GM12878 (cell line): ENCODE results near the gene STK35. TPM values are rescaled to one million over a fixed set of nuclear protein-coding genes. Genes with fewer than 3 reads are reported as not detected.

Source experiments
- ATAC-seq: fragments of 200-7000 bp; cut with Tn5 transposase; 3 replicates; pipeline ENCODE4 v1.9.1; 2020; ENCODE audit warnings: mild to moderate bottlenecking, moderate library complexity
- BruUV-seq: library from RNA; stranded (reverse); fragments of 400-500 nt; replicated peaks from 2 replicates; lab custom pipeline; 2021; lab: Mats Ljungman, UMichigan
- CTCF ChIA-PET: fragments of 300-600 bp; sonication (Branson Sonifier 250); formaldehyde crosslinking; extraction: SDS; loops from one replicate; lab custom pipeline; 2021; ENCODE audit warnings: inconsistent platforms; lab: Yijun Ruan, JAX
- POLR2A ChIA-PET: fragments of 350-600 bp; formaldehyde crosslinking; extraction: SDS; loops from one replicate; lab custom pipeline; 2021; ENCODE audit warnings: inconsistent platforms; lab: Charles Lee
- RAD21 ChIA-PET: fragments of 300-600 bp; sonication (Branson Sonifier 250); formaldehyde crosslinking; loops from one replicate; lab custom pipeline; 2023; ENCODE audit warnings: antibody characterized with exemption; ENCODE audit not compliant: unreplicated experiment; lab: Charles Lee
- SMC1A ChIA-PET: fragments of 300-600 bp; sonication (Branson Sonifier 250); formaldehyde crosslinking; loops from one replicate; lab custom pipeline; 2023; ENCODE audit not compliant: unreplicated experiment, uncharacterized antibody; lab: Charles Lee
- DNase-seq: peaks from one replicate; pipeline ENCODE4 v3.0.0-alpha.2; 2011; ENCODE audit warnings: low read depth, low spot score
- FAIRE-seq: peaks from 3 replicates; lab custom pipeline; 2011; peaks lifted over from hg19 to GRCh38; lab: Jason Lieb, UNC
- H2AFZ ChIP-seq: 2 replicates; pipeline ENCODE4 v1.6.0; 2011; ENCODE audit warnings: low read depth, low read length, control low read depth; ENCODE audit not compliant: control insufficient read depth
- H3K27ac ChIP-seq: 2 replicates; pipeline ENCODE4 v1.5.1; 2011; ENCODE audit warnings: control low read depth; ENCODE audit not compliant: control insufficient read depth, insufficient read depth
- H3K27me3 ChIP-seq, 2 experiments: replicated peaks in 1 of 2; 2 replicates each; pipeline versions ENCODE4 v1.6.0 to v1.6.1; 2011; ENCODE audit warnings: low read length in 1 of 2; ENCODE audit not compliant: control insufficient read depth in 2 of 2, insufficient read depth in 2 of 2
- H3K36me3 ChIP-seq, 2 experiments: 2 replicates each; pipeline ENCODE4 v1.5.1; 2011; ENCODE audit warnings: low read length in 1 of 2; ENCODE audit not compliant: control insufficient read depth in 2 of 2, insufficient read depth in 2 of 2
- H3K4me1 ChIP-seq: 2 replicates; pipeline ENCODE4 v1.6.1; 2011; ENCODE audit warnings: mild to moderate bottlenecking, low read length, moderate library complexity, mixed read lengths; ENCODE audit not compliant: control insufficient read depth, insufficient read depth
- H3K4me2 ChIP-seq: 2 replicates; pipeline ENCODE4 v1.6.0; 2011; ENCODE audit warnings: control low read depth; ENCODE audit not compliant: control insufficient read depth, insufficient read depth
- H3K4me3 ChIP-seq: fragments of 200-600 bp; sonication (generic); 2 replicates; pipeline ENCODE4 v1.5.1; 2016
- H3K79me2 ChIP-seq: 2 replicates; pipeline ENCODE4 v1.6.0; 2011; ENCODE audit warnings: low read length; ENCODE audit not compliant: control insufficient read depth, insufficient read depth
- H3K9ac ChIP-seq: 2 replicates; pipeline ENCODE4 v1.8.0; 2011; ENCODE audit warnings: low read length, control low read depth, mixed read lengths; ENCODE audit not compliant: control insufficient read depth, insufficient read depth
- H3K9me3 ChIP-seq: replicated peaks from 3 replicates; pipeline ENCODE4 v1.5.1; 2011; ENCODE audit warnings: mild to moderate bottlenecking, low read length; ENCODE audit not compliant: control insufficient read depth, insufficient read depth
- H4K20me1 ChIP-seq: 2 replicates; pipeline ENCODE4 v1.6.0; 2011; ENCODE audit not compliant: control insufficient read depth, insufficient read depth
- BCLAF1 ChIP-seq: fragments of 450-650 bp; IDR thresholded peaks from 2 replicates; pipeline ENCODE4 v1.6.1; 2017; ENCODE audit warnings: antibody characterized with exemption, mild to moderate bottlenecking, moderate library complexity
- DPF2 ChIP-seq: fragments of 450-650 bp; IDR thresholded peaks from 2 replicates; pipeline ENCODE4 v1.6.1; 2017; ENCODE audit warnings: mild to moderate bottlenecking
- EZH2 ChIP-seq: IDR thresholded peaks from 2 replicates; pipeline ENCODE4 v1.6.1; 2012; ENCODE audit warnings: low read depth, mild to moderate bottlenecking, control low read depth, inconsistent platforms, low read length, borderline replicate concordance; ENCODE audit not compliant: control insufficient read depth
- FOXM1 ChIP-seq: IDR thresholded peaks from 2 replicates; pipeline ENCODE4 v1.6.1; 2012; ENCODE audit warnings: low read depth, mild to moderate bottlenecking, inconsistent platforms, low read length, moderate library complexity
- IRF4 ChIP-seq: IDR thresholded peaks from 2 replicates; pipeline ENCODE4 v1.6.1; 2011; ENCODE audit warnings: low read depth, low read length
- JUNB ChIP-seq: IDR thresholded peaks from 2 replicates; pipeline ENCODE4 v1.6.1; 2016; ENCODE audit warnings: antibody characterized with exemption, mild to moderate bottlenecking
- MAX ChIP-seq: IDR thresholded peaks from 2 replicates; pipeline ENCODE4 v1.6.1; 2012; ENCODE audit warnings: low read depth, low read length, improper control_type of control experiment
- MTA2 ChIP-seq: fragments of 450-650 bp; IDR thresholded peaks from 2 replicates; pipeline ENCODE4 v1.6.1; 2016; ENCODE audit warnings: low read depth, mild to moderate bottlenecking, moderate library complexity
- NFXL1 ChIP-seq: fragments of 450-650 bp; IDR thresholded peaks from 2 replicates; pipeline ENCODE4 v1.6.1; 2017; ENCODE audit warnings: antibody characterized with exemption, mild to moderate bottlenecking, borderline replicate concordance
- YBX1 ChIP-seq: fragments of 450-650 bp; IDR thresholded peaks from 2 replicates; pipeline ENCODE4 v1.6.1; 2016; ENCODE audit warnings: antibody characterized with exemption
- ZNF274 ChIP-seq: IDR thresholded peaks from one replicate; pipeline ENCODE4 v1.8.0; 2011; ENCODE audit not compliant: insufficient read length, insufficient read depth
- WGBS: methylation state at CpG from one replicate; pipeline ENCODE4 v1.1.6; 2016; ENCODE audit warnings: low lambda C conversion rate; ENCODE audit not compliant: insufficient replicate concordance, insufficient coverage; ENCODE audit errors: missing lambda C conversion rate; 5-methylcytosine and 5-hydroxymethylcytosine counted together
- in situ Hi-C: fragments of 300-500 bp; cut with MboI; formaldehyde crosslinking; loops from 9 replicates; pipeline ENCODE4 v1.14.3; 2018; ENCODE audit warnings: mixed read lengths
- intact Hi-C: fragments of 100-400 bp; cut with micrococcal nuclease; formaldehyde crosslinking; loops from one replicate; pipeline ENCODE4 v1.14.2; 2022; ENCODE audit not compliant: unreplicated experiment
- polyA plus RNA-seq, 11 experiments: library from polyadenylated mRNA; depleted of rRNA in 4 of 11; unstranded in 6 of 11; stranded (reverse) in 5 of 11; fragments of >200 nt; fragmentation: Nextera tagmentation in 4 of 11; fragmentation: Illumina TruSeq in 1 of 11; extraction: Ambion mirVana in 4 of 11; extraction: Trizol in 1 of 11; gene quantifications; 1 replicate in 1 of 11; 2 replicates in 10 of 11; pipeline versions ENCODE4 v1.2.1 to v1.2.3, GENCODE V29; 2011 to 2016; ENCODE audit warnings: inconsistent platforms in 2 of 11, missing spikeins in 2 of 11, low read depth in 1 of 11
- total RNA-seq, 4 experiments: library from RNA; depleted of rRNA in 3 of 4; stranded (reverse); fragments of >200 nt in 3 of 4; fragmentation: Illumina TruSeq in 1 of 4; extraction: Trizol in 1 of 4; gene quantifications; 2 replicates each; pipeline versions ENCODE4 v1.2.1 to v1.2.3, GENCODE V29; 2013 to 2021
- TF ChIP-seq, protein P1 (sequence below): IDR thresholded peaks from 2 replicates; pipeline ENCODE4 v1.6.1; 2011; ENCODE audit warnings: mild to moderate bottlenecking, low read depth, low read length, moderate library complexity; ENCODE audit not compliant: insufficient replicate concordance

Gene STK35
- total and polyA plus RNA-seq, 10 of the 15 experiments (the other 5 are each of a cell fraction or from before 2014, with no cell fraction given), result 2.9 to 19.4 (median 9.6) TPM

DNA sequence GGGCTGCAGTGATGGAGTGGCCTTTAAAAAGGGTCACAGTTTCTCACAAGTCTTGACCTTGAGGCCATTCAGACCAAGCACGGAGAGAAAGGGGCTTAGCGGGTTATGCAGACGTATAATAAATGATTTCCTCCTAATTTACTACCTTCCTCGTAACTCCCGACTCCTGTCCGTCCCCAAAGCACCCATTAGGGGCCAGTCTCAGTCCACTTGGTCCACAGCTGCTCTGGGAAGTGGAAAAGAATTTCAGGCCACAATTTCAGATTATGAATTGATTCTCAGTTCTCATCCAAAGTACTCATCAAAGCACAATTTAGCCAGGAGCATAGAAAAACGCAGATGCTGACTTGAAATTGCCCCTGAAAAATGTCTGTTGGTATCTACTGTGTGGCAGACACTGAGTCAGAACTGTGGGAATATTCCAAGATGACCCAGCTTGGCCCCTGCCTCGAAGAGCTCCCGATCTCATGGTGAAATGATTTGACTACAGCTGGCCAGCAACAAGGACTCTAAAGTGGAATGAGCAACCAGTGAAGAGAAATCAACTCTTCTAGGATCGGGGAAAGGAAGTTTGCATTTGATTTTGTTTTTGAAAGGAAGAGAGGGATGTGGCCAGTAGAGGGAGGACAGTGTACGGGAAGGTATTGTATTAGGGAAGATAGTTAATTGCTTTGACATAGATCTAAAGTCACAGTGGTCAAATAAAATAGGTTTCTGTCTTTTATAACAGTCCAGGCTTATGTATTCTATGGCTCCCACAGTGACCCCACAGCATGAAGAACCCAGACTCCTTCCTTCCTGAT, 15.2 kb upstream of the STK35 start (continued):
- TF ChIP-seq ZNF274, result no peak

GRCh38 chr20:2086980-2087377, 14.6 kb upstream of the STK35 start:
- ChIA-PET POLR2A (no interaction called here), CTCF (no interaction called here), RAD21 (no interaction called here), SMC1A (no interaction called here)
- no TSS peak for BruUV-seq
- no peak for TF ChIP-seq MTA2
- TF ChIP-seq MAX, result no peak
- TF ChIP-seq NFXL1, result no peak
- H2AFZ ChIP-seq, result no peak overlapping the region
- no peak overlapping the region for H3K27ac ChIP-seq
- 33% methylated on average over 2 of the region's 2 CpGs for WGBS
- H3K4me3 ChIP-seq, result no peak overlapping the region
- DNase-seq (no peak), ATAC-seq (no peak), FAIRE-seq (no peak)
- H3K9me3 ChIP-seq, result no peaks in the 10 kb centered on the region
- no peaks in the 10 kb centered on the region for H3K79me2 ChIP-seq
- no peak overlapping the region for H3K9ac ChIP-seq
- in situ Hi-C loops (no loop called here), intact Hi-C loops (no loop called here)
- H3K36me3 ChIP-seq, result no peaks in the 10 kb centered on the region
- H3K27me3 ChIP-seq, result peaks cover 1 to 3% of the 10 kb centered on the region in 2 experiments; a peak in 2 of 4 replicates
- H3K4me1 ChIP-seq, result no peaks in the 10 kb centered on the region
- H4K20me1 ChIP-seq, result no peaks in the 10 kb centered on the region
- no peak overlapping the region for H3K4me2 ChIP-seq

DNA sequence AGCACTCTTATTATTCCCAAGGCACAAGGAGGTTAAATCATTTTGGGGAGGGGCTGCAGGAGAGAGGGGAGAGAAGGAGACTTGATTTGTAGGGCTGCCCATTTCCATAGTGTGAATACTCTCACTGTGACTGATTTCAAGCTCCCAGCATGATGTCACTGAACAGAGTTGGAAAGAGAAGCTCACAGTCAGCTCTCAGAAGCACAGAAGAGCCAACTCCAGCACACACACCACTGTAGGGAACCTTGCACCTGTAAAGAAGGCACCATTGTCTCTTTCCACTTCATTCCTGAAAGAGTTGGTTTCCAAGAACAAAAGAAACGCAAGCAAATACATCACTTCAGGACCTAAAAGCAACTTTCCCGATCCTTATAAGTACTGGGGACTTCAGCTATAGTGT, 12.7 kb upstream of the STK35 start:
- ChIA-PET CTCF (no interaction called here), POLR2A (no interaction called here), RAD21 (no interaction called here), SMC1A (no interaction called here)
- Histone ChIP-seq H3K27me3 (peaks cover 1 to 3% of the 10 kb centered on the region in 2 experiments; a peak in 2 of 4 replicates), H3K4me1 (no peaks in the 10 kb centered on the region; the same call in 1 of the 2 replicates), H3K36me3 (no peaks in the 10 kb centered on the region), H3K9ac (no peak overlapping the region), H3K79me2 (no peaks in the 10 kb centered on the region), H3K27ac (no peak overlapping the region), H2AFZ (no peak overlapping the region), H4K20me1 (no peaks in the 10 kb centered on the region), H3K4me3 (no peak overlapping the region), H3K4me2 (no peak overlapping the region), H3K9me3 (no peaks in the 10 kb centered on the region)
- no TSS peak for BruUV-seq
- in situ Hi-C loops, result no loop called here
- WGBS, result 14% methylated on average over 2 of the region's 2 CpGs
- no peak for FAIRE-seq
- no peak for DNase-seq
- intact Hi-C loops, result no loop called here
- ATAC-seq, result no peak
- TF ChIP-seq BCLAF1 (no peak), DPF2 (no peak), YBX1 (no peak), EZH2 (no peak), IRF4 (no peak), JUNB (no peak), FOXM1 (no peak)
- TF ChIP-seq, protein P1, sequence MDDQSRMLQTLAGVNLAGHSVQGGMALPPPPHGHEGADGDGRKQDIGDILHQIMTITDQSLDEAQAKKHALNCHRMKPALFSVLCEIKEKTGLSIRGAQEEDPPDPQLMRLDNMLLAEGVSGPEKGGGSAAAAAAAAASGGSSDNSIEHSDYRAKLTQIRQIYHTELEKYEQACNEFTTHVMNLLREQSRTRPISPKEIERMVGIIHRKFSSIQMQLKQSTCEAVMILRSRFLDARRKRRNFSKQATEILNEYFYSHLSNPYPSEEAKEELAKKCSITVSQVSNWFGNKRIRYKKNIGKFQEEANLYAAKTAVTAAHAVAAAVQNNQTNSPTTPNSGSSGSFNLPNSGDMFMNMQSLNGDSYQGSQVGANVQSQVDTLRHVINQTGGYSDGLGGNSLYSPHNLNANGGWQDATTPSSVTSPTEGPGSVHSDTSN, result no peak
